Prostate gland (tissue), 2 donors: ENCODE measurements around the gene FMN1. TPM values are rescaled to one million over a fixed set of nuclear protein-coding genes. Genes with fewer than 3 reads are reported as not detected.

Experiments used
- DNase-seq: peaks from one replicate; pipeline ENCODE4 v3.0.0-alpha.2; 2019; ENCODE audit warnings: low spot score
- H3K27ac ChIP-seq, 2 donors: fragments of 200-600 bp; sonication (generic); 2 replicates each; pipeline ENCODE4 v1.5.1; 2017 to 2019
- H3K27me3 ChIP-seq: fragments of 200-600 bp; sonication (generic); replicated peaks from 2 replicates; pipeline ENCODE4 v1.5.1; 2019; ENCODE audit not compliant: insufficient read depth
- H3K36me3 ChIP-seq, 2 donors: fragments of 200-600 bp; sonication (generic); 1 replicate in 1 of 2; 2 replicates in 1 of 2; pipeline versions ENCODE4 v1.5.1 to v1.8.1; 2017 to 2019
- H3K4me1 ChIP-seq: fragments of 200-600 bp; sonication (generic); replicated peaks from 2 replicates; pipeline ENCODE4 v1.5.1; 2019
- H3K4me3 ChIP-seq, 2 donors: fragments of 200-600 bp; sonication (generic); 2 replicates each; pipeline ENCODE4 v1.5.1; 2017 to 2019
- H3K9me3 ChIP-seq: fragments of 200-600 bp; sonication (generic); 2 replicates; pipeline ENCODE4 v1.5.1; 2017
- POLR2A ChIP-seq: fragments of 450-650 bp; IDR thresholded peaks from one replicate; pipeline ENCODE4 v1.6.1; 2016; ENCODE audit warnings: antibody characterized with exemption, mild to moderate bottlenecking
- POLR2AphosphoS5 ChIP-seq: sonication (generic); formaldehyde crosslinking; IDR thresholded peaks from one replicate; pipeline ENCODE4 v1.6.1; 2017; ENCODE audit warnings: antibody characterized with exemption
- WGBS: methylation state at CpG from one replicate; pipeline ENCODE4 v1.1.5; 2018; 5-methylcytosine and 5-hydroxymethylcytosine counted together
- intact Hi-C: fragments of 100-400 bp; cut with DNase I; formaldehyde crosslinking; loops from one replicate; pipeline ENCODE4 v1.14.2; 2022
- total RNA-seq, 2 donors: library from RNA; depleted of rRNA; stranded (reverse); fragments of >200 nt; gene quantifications; one replicate each; pipeline ENCODE4 v1.1.0, GENCODE V29; 2016
- TF ChIP-seq, protein P1 (sequence below), 4 experiments: fragments of 200-600 bp in 2 of 4; fragments of 450-650 bp in 2 of 4; sonication (generic) in 2 of 4; IDR thresholded peaks; 1 replicate in 3 of 4; 2 replicates in 1 of 4; pipeline ENCODE4 v1.5.1; 2016 to 2019; ENCODE audit warnings: antibody characterized with exemption in 4 of 4, mild to moderate bottlenecking in 2 of 4, moderate library complexity in 2 of 4

FMN1 gene
- total RNA-seq, 2 donors from 2014 or later: 7.1 to 32.5 TPM

DNA sequence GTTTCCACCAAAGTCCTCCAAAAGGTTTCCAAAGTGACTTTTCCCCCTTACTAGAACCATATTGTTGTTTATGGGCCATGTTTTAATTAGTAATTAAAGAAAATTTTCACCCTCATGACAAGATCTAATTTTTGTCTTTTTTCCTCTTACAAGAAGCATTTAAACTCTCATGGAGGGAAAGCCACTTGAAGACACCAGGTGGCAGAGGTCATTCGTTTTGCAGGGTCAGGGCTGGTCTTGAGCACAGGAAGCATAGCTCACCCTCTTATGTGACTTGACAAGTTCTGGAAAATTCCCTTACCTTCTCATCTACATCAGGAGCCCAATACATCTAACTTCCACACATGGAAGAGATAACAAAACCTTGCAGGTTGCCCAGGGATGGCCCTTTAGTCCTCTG, 313.0 kb downstream of the FMN1 start:
- WGBS: 96% methylated on average over 1 of the region's 1 CpG
- Histone ChIP-seq H3K4me1 (no peaks in the 10 kb centered on the region), H3K27ac (no peak overlapping the region)

DNA sequence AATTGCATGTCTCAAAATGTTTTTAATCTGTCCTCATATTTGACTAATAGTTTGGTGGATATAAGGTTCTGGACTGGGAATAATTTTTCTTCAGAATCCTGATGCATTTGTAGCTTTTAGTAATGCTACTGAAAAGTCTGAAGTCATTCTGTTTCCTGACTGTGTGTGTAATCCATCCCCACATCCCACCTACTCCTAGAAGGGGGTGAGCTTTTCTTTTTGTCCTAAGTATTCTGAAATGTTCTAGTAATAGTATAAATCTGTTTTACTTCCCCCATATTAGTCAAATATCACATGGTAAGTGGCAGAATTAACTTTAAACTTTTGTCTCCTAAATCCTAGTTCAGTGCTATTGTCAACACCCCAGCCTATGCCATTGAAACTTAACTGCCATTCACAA, 313.9 kb downstream of the FMN1 start:
- intact Hi-C loops: no loop called here
- Histone ChIP-seq H3K27ac (no peak overlapping the region), H3K27me3 (no peaks in the 10 kb centered on the region), H3K4me1 (no peaks in the 10 kb centered on the region), H3K9me3 (no peaks in the 10 kb centered on the region), H3K36me3 (no peaks in the 10 kb centered on the region), H3K4me3 (no peak overlapping the region)
- DNase-seq: no peak
- TF ChIP-seq POLR2A (no peak), POLR2AphosphoS5 (no peak)
- TF ChIP-seq, protein P1, sequence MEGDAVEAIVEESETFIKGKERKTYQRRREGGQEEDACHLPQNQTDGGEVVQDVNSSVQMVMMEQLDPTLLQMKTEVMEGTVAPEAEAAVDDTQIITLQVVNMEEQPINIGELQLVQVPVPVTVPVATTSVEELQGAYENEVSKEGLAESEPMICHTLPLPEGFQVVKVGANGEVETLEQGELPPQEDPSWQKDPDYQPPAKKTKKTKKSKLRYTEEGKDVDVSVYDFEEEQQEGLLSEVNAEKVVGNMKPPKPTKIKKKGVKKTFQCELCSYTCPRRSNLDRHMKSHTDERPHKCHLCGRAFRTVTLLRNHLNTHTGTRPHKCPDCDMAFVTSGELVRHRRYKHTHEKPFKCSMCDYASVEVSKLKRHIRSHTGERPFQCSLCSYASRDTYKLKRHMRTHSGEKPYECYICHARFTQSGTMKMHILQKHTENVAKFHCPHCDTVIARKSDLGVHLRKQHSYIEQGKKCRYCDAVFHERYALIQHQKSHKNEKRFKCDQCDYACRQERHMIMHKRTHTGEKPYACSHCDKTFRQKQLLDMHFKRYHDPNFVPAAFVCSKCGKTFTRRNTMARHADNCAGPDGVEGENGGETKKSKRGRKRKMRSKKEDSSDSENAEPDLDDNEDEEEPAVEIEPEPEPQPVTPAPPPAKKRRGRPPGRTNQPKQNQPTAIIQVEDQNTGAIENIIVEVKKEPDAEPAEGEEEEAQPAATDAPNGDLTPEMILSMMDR (IDR thresholded peaks at IDR 0.05): no peak

More for the DNA sequence above, 313.0 kb downstream of the FMN1 start:
- Histone ChIP-seq H3K27me3 (no peaks in the 10 kb centered on the region), H3K4me3 (no peak overlapping the region), H3K9me3 (no peaks in the 10 kb centered on the region), H3K36me3 (no peaks in the 10 kb centered on the region)
- TF ChIP-seq POLR2A (no peak), POLR2AphosphoS5 (no peak)
- TF ChIP-seq, protein P1 (IDR thresholded peaks at IDR 0.05): no peak
- DNase-seq: no peak
- intact Hi-C loops: no loop called here

DNA sequence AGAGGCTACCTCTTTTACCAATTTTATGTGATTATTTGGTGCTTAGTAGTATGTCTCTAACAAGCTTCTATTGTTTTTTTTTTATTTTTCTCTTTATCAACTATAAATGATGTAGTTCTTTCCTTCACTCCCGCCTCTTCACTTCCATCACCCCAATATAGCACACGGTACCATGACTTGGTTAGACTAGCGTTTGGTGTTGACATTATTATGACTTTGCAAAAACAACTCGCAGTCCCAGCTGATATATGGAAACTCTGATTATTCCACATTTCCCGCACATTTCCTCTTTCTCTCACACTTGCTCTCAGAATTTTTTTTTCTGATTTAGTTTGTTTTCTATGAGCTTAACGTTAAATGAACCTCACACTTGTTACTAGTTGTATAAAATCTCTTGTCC, 314.5 kb downstream of the FMN1 start:
- H3K36me3 ChIP-seq: no peaks in the 10 kb centered on the region
- no peak for DNase-seq
- intact Hi-C loops: no loop called here
- H3K27me3 ChIP-seq: no peaks in the 10 kb centered on the region
- H3K4me3 ChIP-seq: no peak overlapping the region
- TF ChIP-seq POLR2A (no peak), POLR2AphosphoS5 (no peak)
- TF ChIP-seq, protein P1 (IDR thresholded peaks at IDR 0.05): no peak
- no peaks in the 10 kb centered on the region for H3K4me1 ChIP-seq
- WGBS: 92% methylated on average over 6 of the region's 6 CpGs
- no peak overlapping the region for H3K27ac ChIP-seq
- no peaks in the 10 kb centered on the region for H3K9me3 ChIP-seq

DNA sequence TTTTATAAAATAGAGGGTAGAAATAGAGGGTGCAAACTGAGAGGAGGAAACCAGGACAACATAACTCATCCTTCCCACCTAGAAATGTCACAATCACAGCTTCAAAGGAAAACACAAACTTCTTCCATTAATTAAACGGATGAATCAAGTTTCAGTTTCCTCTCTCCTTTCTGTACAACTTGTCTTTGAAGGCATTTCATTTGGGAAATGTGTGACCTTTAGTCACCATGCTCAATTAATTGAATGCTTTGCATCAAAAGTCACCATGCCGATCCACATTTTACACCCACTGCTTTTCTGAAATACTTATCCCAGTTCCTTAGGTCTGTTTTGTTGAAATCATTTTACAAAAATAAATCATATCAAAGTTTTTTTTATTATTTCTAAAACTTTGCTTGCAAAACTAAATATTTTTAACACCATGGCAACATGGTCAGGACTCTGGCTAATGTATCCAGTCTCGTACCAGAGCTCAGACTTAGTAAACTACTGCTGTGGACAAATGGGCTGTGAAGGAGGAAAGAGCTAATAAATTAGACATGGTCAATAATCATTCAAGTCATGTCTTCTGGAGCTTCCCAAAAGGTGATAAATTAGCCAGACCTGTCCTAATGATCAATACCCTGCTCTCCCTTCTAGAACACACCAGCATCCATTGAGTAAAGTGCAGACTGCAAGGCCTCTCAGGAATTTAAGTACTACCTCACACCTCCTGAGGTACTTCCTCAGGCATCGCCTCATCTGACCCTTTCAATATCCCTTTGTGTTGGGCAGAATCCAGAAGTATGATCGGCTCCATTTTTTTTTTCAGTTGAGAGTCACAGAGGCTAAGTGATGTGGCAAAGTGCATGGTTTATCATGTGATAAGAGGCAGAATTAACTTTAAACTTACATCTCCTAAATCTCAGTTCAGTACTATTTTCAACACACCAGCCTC, 315.4 kb downstream of the FMN1 start:
- Histone ChIP-seq H3K27ac (no peak overlapping the region), H3K4me3 (no peak overlapping the region), H3K9me3 (no peaks in the 10 kb centered on the region), H3K27me3 (no peaks in the 10 kb centered on the region), H3K36me3 (no peaks in the 10 kb centered on the region), H3K4me1 (no peaks in the 10 kb centered on the region)
- TF ChIP-seq, protein P1 (IDR thresholded peaks at IDR 0.05): no peak
- no peak for TF ChIP-seq POLR2A
- TF ChIP-seq POLR2AphosphoS5: no peak
- WGBS: 72% methylated on average over 5 of the region's 5 CpGs
- DNase-seq: no peak
- intact Hi-C loops: no loop called here

DNA sequence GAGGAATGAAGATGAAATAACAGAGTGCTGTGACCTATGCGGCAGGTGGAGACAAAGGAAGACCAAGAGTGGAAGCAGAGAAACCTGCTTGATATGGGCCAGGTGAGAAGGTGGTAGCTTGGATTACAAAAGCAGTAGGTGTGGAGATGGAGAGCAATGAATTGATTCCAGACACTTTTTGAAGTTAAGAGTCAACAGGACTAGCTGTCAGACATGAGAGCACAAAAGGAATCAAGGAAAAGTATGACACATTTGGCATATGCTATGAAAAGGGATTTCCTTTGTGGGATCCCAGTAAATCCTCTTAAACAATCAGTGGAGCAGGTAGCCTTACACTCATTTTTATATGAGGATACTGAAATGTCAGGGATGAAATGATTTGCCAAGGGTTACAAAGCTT, 316.2 kb downstream of the FMN1 start:
- no peak for DNase-seq
- no peaks in the 10 kb centered on the region for H3K27me3 ChIP-seq
- H3K36me3 ChIP-seq: no peaks in the 10 kb centered on the region
- no peaks in the 10 kb centered on the region for H3K4me1 ChIP-seq
- TF ChIP-seq, protein P1 (IDR thresholded peaks at IDR 0.05): no peak
- TF ChIP-seq POLR2AphosphoS5: no peak
- TF ChIP-seq POLR2A: no peak
- H3K27ac ChIP-seq: no peak overlapping the region
- WGBS: 68% methylated on average over 1 of the region's 1 CpG
- no peaks in the 10 kb centered on the region for H3K9me3 ChIP-seq
- intact Hi-C loops: no loop called here
- no peak overlapping the region for H3K4me3 ChIP-seq
